Measurements from ENCODE around the gene SPINK1.

DNA sequence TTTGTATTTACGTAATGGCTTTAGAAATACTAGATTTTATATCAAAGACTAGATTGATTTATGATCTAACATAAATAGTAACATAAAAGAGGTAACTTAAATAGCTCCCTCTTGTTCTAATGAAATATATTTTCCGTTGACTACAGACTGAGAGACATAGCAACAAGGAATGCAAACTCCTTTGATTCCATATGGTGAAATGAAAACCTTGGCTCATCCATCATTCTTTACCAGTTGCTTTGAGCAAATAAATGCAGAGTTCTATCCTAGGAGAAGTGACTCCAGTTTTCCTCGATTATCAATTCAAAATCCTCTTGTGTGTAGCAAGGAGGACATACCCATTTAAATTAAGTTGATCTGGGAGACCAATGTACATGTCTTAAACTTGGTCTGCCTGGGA is 31.0 kb downstream of the SPINK1 start:
- TF ChIP-seq, protein P1, sequence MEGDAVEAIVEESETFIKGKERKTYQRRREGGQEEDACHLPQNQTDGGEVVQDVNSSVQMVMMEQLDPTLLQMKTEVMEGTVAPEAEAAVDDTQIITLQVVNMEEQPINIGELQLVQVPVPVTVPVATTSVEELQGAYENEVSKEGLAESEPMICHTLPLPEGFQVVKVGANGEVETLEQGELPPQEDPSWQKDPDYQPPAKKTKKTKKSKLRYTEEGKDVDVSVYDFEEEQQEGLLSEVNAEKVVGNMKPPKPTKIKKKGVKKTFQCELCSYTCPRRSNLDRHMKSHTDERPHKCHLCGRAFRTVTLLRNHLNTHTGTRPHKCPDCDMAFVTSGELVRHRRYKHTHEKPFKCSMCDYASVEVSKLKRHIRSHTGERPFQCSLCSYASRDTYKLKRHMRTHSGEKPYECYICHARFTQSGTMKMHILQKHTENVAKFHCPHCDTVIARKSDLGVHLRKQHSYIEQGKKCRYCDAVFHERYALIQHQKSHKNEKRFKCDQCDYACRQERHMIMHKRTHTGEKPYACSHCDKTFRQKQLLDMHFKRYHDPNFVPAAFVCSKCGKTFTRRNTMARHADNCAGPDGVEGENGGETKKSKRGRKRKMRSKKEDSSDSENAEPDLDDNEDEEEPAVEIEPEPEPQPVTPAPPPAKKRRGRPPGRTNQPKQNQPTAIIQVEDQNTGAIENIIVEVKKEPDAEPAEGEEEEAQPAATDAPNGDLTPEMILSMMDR (conservative IDR thresholded peaks at IDR 0.05), result no peak
- TF ChIP-seq EZH2 (IDR thresholded peaks at IDR 0.05; ENCODE audit: low read depth), result no peak
